ENCODE data around the gene KDM4C.

The KDM4C gene

DNA sequence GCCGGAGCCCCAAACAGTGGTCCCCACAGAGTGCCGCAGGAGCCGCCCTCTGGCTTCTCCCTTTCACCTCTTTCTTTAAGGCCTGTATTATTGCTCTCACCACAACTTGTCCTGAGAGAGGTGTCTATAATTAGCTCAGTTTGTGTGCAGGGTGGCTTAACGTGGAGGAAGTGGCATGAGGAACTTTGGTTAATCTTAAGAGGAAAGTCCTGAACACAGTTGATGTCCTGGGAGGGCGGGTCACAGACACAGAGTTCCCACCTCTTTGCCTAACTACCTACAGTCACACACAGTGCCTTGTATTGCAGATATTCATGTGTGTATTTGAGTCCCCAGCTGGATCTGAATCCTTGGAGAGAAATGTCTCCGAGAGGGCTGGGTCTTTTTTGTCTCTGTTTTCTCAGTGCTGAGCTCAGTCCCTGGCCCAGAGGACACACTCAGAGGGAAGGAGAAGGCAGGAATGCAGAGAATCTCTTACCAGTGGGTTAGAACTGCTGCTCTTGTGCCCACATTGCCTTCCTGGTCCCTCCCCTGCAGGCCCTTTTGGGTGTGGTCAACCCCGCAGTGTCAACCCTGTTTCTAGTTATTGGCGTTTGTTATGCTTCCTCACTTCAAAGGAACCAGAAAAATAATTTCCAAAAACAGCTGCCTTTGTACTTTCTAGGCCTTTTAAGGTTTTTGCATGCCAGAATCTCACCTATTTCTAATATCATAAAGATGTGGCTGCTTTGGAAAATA is 392.5 kb downstream of the KDM4C start:
- no peak for TF ChIP-seq CTCF (IDR thresholded peaks at IDR 0.05; ENCODE audit: borderline replicate concordance, extremely low read depth, low read length, poor library complexity, severe bottlenecking)
- no peak for TF ChIP-seq EZH2 (IDR thresholded peaks at IDR 0.05; ENCODE audit: borderline replicate concordance, low read depth, low read length, severe bottlenecking)
- ATAC-seq (ENCODE audit: insufficient read depth, low read depth), result no peak
- no peaks in the 10 kb centered on the region for H3K27me3 ChIP-seq (ENCODE audit: insufficient read depth, low read length, poor library complexity)
- H4K20me1 ChIP-seq (ENCODE audit: insufficient read depth, low read length), result no peaks in the 10 kb centered on the region
- H3K4me2 ChIP-seq (ENCODE audit: insufficient read depth, low read length), result no peak overlapping the region
- H2AFZ ChIP-seq (ENCODE audit: low read depth, low read length), result no peak overlapping the region
- no peaks in the 10 kb centered on the region for H3K9me3 ChIP-seq (ENCODE audit: insufficient read depth, low read length, severe bottlenecking)
- H3K4me3 ChIP-seq (ENCODE audit: low read depth in 1 of 2, low read length in 2 of 2), result no peak overlapping the region
- H3K36me3 ChIP-seq (ENCODE audit: insufficient read depth, low read length), result peaks cover 12% of the 10 kb centered on the region
- DNase-seq, result no peak
- H3K79me2 ChIP-seq (ENCODE audit: insufficient read depth, low read length), result no peaks in the 10 kb centered on the region
- no peak overlapping the region for H3K9ac ChIP-seq (ENCODE audit: low read depth, low read length)
- no peaks in the 10 kb centered on the region for H3K4me1 ChIP-seq (ENCODE audit: insufficient read depth, low read length)
- H3K27ac ChIP-seq (ENCODE audit: low read length), result no peak overlapping the region

DNA sequence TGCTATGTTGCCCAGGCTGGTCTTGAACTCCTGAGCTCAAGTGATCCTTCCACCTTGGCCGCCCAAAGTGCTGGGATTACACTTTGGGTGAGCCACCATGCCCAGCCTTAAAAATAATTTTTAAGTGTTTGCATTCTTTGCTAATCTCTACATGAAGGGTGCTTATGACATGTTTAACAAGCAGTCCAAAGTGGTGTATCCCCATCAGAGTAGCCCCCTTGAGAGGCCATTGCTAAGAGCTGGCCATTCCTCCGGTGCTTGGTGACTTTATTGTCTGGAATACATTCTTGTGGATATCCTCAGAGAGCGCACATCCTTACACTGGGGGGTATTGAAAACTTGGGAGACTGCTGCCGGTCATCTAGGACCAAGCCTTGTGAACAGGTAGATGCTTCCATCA is 395.4 kb downstream of the KDM4C start:
- Histone ChIP-seq H3K79me2 (ENCODE audit: insufficient read depth, low read length) (no peaks in the 10 kb centered on the region), H3K4me2 (ENCODE audit: insufficient read depth, low read length) (no peak overlapping the region), H3K36me3 (ENCODE audit: insufficient read depth, low read length) (peaks cover 5% of the 10 kb centered on the region), H3K9me3 (ENCODE audit: insufficient read depth, low read length, severe bottlenecking) (no peaks in the 10 kb centered on the region), H3K27ac (ENCODE audit: low read length) (no peak overlapping the region), H3K4me3 (ENCODE audit: low read depth in 1 of 2, low read length in 2 of 2) (no peak overlapping the region), H3K27me3 (ENCODE audit: insufficient read depth, low read length, poor library complexity) (no peaks in the 10 kb centered on the region), H3K9ac (ENCODE audit: low read depth, low read length) (no peak overlapping the region), H3K4me1 (ENCODE audit: insufficient read depth, low read length) (no peaks in the 10 kb centered on the region), H2AFZ (ENCODE audit: low read depth, low read length) (no peak overlapping the region), H4K20me1 (ENCODE audit: insufficient read depth, low read length) (no peaks in the 10 kb centered on the region)
- no peak for ATAC-seq (ENCODE audit: insufficient read depth, low read depth)
- no peak for DNase-seq
- no peak for TF ChIP-seq EZH2 (IDR thresholded peaks at IDR 0.05; ENCODE audit: borderline replicate concordance, low read depth, low read length, severe bottlenecking)
- TF ChIP-seq CTCF (IDR thresholded peaks at IDR 0.05; ENCODE audit: borderline replicate concordance, extremely low read depth, low read length, poor library complexity, severe bottlenecking), result no peak

DNA sequence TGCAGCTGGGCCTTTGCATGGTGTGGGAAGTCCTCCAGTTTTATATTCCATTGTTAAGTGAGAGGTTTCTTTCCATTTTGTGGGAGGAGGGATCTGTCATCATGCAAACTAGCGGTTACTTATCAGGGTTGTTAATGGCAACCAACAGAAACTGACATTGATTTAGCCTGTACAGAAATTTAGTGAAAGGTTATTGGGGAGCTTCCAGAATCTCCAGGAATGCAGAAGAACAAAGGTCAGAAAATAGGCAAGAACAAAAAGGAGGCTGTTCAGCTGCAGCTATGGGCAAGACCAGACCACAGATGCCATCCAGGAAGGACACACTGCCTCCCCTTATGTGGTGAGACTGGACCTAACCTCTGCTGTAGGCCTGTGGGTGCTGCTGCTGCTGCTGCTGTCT is 395.8 kb downstream of the KDM4C start:
- TF ChIP-seq EZH2 (IDR thresholded peaks at IDR 0.05; ENCODE audit: borderline replicate concordance, low read depth, low read length, severe bottlenecking) (no peak), CTCF (IDR thresholded peaks at IDR 0.05; ENCODE audit: borderline replicate concordance, extremely low read depth, low read length, poor library complexity, severe bottlenecking) (no peak)
- H3K27ac ChIP-seq (ENCODE audit: low read length), result no peak overlapping the region

More for the DNA sequence above, 395.8 kb downstream of the KDM4C start:
- no peaks in the 10 kb centered on the region for H3K4me1 ChIP-seq (ENCODE audit: insufficient read depth, low read length)
- no peaks in the 10 kb centered on the region for H3K9me3 ChIP-seq (ENCODE audit: insufficient read depth, low read length, severe bottlenecking)
- no peaks in the 10 kb centered on the region for H3K27me3 ChIP-seq (ENCODE audit: insufficient read depth, low read length, poor library complexity)
- H4K20me1 ChIP-seq (ENCODE audit: insufficient read depth, low read length), result no peaks in the 10 kb centered on the region
- no peak overlapping the region for H3K4me3 ChIP-seq (ENCODE audit: low read depth in 1 of 2, low read length in 2 of 2)
- H2AFZ ChIP-seq (ENCODE audit: low read depth, low read length), result no peak overlapping the region
- DNase-seq (no peak), ATAC-seq (ENCODE audit: insufficient read depth, low read depth) (no peak)
- peaks cover under 1% of the 10 kb centered on the region; the same call in 1 of the 2 replicates for H3K36me3 ChIP-seq (ENCODE audit: insufficient read depth, low read length)
- no peak overlapping the region for H3K4me2 ChIP-seq (ENCODE audit: insufficient read depth, low read length)
- H3K79me2 ChIP-seq (ENCODE audit: insufficient read depth, low read length), result no peaks in the 10 kb centered on the region
- no peak overlapping the region for H3K9ac ChIP-seq (ENCODE audit: low read depth, low read length)

Data from DND-41 (cell line).